Measurements from ENCODE around the gene APOL3.
"Not testable (repeated sequence)": the region's sequence is repeated elsewhere in the genome, so short reads cannot be mapped to it uniquely, and the experiment has no call there.

Gene APOL3
- 154 to 159 reads per million in 2 donors for total RNA-seq

DNA sequence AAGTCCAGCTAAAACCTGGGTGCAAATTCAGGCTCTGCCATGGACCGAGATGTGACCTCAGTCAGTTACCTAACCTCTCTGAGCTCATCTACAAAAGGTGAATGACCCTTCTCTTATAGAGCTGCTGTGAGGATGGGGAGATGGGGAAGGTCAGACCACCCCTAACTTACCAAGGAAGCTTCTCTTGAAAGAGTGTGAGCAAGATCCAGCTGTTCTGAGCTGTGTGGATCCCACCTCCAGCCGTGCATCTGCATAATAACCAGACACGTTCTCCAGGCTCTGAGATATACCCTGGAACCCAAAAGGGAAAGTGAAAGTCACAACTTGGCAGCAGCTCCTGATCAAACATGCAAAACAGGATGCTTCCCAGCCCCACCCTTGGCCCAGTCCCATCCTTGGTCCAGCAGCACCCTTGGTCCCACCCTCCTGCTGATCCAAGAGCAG, at the start of gene APOL3:
Gene APOL3, minus strand, starts transcription at position 257 of the 444 bp plus-strand sequence. CDS start 11,700 bp downstream, outside the sequence.
- DNase-seq, result no peak

- no peak for DNase-seq
Observed at GRCh38 chr22:36210224-36210623, 49.7 kb upstream of the APOL3 start.

GRCh38 chr22:36209488-36209908, 48.9 kb upstream of the APOL3 start:
- DNase-seq, result not testable (repeated sequence)

DNA sequence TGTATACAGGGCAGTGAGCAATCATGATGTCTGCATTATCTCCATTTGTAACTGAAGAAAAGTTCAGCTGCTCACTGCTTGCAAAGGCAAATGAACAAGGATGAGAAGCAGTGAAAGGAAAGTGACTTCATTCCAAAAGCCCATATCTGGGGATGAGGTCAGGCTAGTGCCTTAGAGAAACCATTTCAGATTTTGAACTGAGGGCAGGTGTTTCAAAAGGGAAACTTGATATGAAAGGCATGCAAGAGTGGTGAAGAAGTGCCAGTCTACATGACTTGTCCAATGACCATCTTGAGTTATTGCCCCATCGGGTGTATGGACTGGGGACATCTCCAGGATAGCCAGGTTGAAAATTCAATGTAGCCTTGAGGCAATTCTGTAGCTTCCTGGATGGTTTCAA, 48.4 kb upstream of the APOL3 start:
- no peak for DNase-seq

DNA sequence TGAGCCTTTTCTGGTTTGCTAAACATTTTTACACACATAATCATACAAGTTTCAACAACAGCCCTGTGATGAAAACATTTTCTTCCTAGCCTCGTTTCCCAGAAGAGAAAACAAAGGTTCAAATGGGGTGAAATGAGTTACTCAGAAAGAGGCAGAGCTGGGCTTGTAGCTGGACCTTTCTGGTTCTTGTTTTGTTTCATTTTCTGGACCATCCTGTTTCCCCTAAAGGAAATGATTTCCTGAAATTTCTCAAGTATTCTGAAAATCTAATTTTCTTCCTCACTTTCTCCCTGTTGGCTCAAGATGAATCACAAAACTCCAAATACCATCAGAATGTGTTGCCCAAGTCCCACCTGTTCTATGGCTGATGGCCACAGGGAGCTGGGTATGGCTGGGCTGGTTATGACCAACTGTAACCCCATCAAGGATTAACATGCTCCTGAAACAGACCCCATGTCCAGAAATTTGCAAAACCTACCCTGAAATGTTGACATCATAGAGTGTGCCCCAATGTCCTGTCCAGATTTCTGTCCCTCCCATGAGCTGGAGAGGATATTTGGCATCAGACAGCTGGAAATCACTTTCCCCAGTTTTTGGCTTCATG, 47.7 kb upstream of the APOL3 start:
- DNase-seq, result no peak

GRCh38 chr22:36206255-36206654, 45.7 kb upstream of the APOL3 start:
- no peak for DNase-seq

DNA sequence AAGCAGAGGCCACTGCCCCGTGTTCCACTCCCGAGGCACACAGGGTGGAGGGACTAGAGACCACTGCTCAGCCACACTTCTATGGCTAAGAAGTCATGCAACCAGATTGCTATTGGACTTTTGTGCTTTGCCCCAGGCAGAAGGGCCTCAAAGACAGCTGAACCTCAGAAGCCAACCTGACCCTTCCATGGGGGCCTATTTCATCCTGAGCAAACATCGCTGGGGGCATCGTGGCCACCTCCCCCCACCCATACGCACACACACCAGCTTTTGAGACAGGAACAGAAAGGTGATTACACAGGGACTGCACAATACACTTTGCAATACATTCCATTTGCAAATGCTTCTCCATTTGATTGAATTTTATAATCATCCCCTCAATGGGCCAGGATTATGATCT, 45.0 kb upstream of the APOL3 start:
- not testable (repeated sequence) for DNase-seq

- DNase-seq, result no peak
Observed at GRCh38 chr22:36204632-36205015, 44.1 kb upstream of the APOL3 start.

- DNase-seq, result no peak
Observed at GRCh38 chr22:36204001-36204631, 43.6 kb upstream of the APOL3 start.

DNA sequence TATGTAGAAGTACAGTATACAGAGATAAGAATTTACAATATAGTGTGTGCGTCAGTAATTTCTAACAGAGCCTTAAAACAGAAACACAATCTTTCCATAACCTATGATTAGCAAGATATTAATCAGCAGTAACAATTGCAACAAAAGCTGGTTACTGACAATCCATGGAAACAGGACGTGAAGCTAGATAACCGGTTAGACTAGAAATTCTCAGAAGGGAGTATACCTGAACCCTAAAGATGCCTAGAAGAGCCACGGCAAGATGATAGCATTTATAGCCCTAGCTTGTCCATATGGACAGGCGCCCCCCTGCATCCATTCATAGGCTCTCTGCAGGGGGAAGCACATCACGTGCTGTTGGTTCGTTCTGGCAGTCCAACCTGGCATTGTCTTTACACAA, 42.9 kb upstream of the APOL3 start:
- not testable (repeated sequence) for DNase-seq

DNA sequence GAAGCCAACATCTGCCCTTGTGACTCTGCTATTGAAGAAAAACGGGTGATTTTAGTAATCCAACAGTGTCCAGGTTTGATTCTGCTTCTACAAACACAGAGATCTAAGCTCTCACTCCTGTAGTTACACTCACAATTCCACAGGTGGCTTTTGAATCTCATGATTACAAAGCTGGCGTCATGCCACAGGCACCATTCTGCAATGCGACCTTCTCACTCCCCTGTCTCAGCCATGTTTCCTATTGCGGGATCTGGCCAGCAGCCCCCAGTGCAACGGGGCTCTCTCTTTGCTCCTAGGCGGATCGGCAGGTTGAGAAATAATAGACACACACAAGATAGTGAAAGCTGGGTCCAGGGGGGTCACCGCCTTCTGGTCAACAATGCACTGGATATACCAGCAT, 42.4 kb upstream of the APOL3 start:
- DNase-seq, result not testable (repeated sequence)

GRCh38 chr22:36201630-36202319, 41.2 kb upstream of the APOL3 start, which contains the start of gene APOL4:
Gene APOL4, minus strand, starts transcription at chr22:36201809. Its CDS starts 75 bp downstream, at chr22:36201734.
- no peak for DNase-seq

GRCh38 chr22:36201025-36201424, 40.5 kb upstream of the APOL3 start:
- not testable (repeated sequence) for DNase-seq

DNA sequence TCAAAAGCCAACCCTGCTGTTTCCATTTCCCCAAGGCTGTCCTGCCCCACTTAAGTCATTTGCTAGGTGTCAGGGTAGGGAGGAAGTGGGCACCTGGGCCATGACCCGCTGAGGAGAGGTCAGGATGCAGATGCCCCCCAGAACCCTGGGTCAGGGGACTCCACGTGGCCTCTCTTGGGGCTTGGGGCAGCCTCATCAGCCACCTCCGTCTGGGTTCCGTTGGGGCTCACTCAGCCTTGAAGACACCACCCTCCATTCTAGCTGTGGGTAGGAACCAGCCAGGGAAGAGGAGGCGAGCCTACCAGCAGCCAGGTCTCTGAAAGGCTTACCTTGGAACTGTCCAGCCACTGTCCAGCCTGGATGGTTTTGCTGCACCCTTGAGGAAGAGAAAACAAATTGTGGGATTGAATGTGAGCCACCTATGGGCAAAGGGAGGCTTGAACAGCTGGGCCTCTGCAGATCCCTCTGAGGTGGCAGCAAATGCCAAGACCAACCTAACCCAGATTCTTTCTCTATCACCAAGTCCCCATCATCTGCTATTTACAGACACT, 38.5 kb upstream of the APOL3 start:
- no peak for DNase-seq

GRCh38 chr22:36198536-36198935, 38.0 kb upstream of the APOL3 start:
- no peak for DNase-seq

DNA sequence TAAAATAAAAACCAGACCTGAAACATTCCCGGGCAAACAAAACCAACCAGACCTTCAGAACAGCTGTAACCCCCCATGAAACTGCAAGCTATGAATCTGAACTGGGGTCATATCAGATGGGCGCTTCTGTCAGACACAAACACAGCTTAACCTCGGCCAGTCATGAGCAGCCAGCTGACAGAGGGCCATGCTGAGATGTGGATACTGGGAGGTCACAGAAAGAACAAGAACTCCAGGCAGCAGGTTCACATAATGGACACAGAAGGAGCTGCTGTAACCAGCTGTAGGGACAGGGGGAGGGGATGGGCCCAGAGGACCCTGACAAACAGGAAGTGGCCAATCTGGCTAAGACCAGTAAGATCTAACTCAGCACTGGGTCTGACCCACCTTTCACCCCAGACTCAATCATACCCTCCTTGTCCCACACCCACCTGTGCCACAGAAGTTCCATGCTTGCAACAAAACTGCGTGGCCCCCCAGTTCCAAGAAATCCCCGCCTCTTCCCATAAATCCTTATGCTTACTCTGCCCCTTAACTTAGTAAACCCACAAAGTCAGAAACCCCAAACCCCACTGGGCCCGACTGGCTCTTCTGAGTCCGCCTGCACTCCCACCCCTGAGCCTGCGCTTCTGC, 37.1 kb upstream of the APOL3 start:
- no peak for DNase-seq

GRCh38 chr22:36197065-36197440, 36.5 kb upstream of the APOL3 start:
- DNase-seq, result no peak

DNA sequence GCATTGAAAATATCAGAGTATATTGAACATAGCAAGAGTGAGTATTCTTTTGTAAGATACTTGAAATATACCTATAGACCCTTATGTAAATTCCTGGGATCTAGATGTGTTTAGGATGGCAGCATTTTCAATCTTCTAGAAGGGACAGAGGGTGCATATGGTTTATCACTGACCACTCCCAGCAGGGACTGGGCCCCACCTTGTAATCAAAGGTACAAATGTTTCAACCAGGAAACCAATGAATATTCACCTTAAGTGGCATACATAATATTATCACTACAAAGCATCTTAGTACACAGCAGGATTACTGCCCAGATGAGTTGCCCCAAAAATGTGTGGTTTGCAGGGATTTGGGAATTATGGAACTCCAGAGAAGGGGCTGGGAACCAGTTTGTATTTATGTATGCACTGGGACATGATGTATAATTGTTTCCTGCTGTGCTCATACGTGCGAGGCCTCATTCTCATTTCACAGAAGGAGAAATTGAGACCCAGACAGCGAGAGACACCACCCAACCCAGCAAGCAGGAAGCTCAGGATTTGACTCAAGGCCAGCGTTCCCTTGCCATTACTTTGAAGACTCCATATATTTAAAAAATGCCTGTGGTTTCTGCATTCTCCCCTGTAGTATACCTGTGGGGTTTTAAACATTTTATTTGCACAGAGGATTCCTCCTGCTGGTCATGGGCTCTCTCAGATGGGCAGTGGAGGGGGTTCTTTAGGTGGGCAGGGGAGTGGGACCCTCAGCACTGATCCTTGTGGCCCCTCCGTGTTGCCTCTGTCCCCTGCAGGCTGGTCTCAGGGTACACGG, 35.9 kb upstream of the APOL3 start:
- DNase-seq, result no peak

DNA sequence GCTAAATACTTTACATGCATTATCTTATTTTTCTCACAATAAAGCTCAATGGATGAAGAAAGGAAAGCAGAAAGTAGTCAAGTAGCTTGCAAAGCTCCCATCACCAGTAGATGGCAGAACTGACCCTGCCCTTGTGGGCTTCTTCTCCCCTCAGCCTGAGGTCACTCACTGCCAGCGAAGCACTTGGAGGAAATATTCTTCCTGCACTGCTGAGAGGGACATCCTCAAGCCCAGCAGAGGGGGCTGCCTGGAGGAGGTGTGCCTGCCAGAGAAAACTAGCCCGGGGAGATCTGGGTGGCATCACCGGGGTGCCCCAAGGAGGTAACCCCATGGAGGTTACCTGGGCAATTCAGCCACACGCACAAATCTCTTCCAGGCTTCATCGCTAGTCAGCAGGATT, 34.4 kb upstream of the APOL3 start:
- DNase-seq, result no peak

- DNase-seq, result no peak
Observed at GRCh38 chr22:36194385-36194784, 33.8 kb upstream of the APOL3 start.

- no peak for DNase-seq
Observed at GRCh38 chr22:36193577-36193976, 33.0 kb upstream of the APOL3 start.

- DNase-seq, result no peak
Observed at GRCh38 chr22:36193171-36193570, 32.6 kb upstream of the APOL3 start.
